GM12878 (cell line): Measurements from ENCODE around the gene EIF2S1. TPM values are rescaled to one million over a fixed set of nuclear protein-coding genes. Genes with fewer than 3 reads are reported as not detected.
A peak's percentile ranks its signal among the peaks of the same experiment; 100 is the strongest.

Source experiments
- ATAC-seq: fragments of 200-7000 bp; cut with Tn5 transposase; 3 replicates; pipeline ENCODE4 v1.9.1; 2020; ENCODE audit warnings: mild to moderate bottlenecking, moderate library complexity
- BruUV-seq: library from RNA; stranded (reverse); fragments of 400-500 nt; replicated peaks from 2 replicates; lab custom pipeline; 2021; lab: Mats Ljungman, UMichigan
- CTCF ChIA-PET: fragments of 300-600 bp; sonication (Branson Sonifier 250); formaldehyde crosslinking; extraction: SDS; loops from one replicate; lab custom pipeline; 2021; ENCODE audit warnings: inconsistent platforms; lab: Yijun Ruan, JAX
- POLR2A ChIA-PET: fragments of 350-600 bp; formaldehyde crosslinking; extraction: SDS; loops from one replicate; lab custom pipeline; 2021; ENCODE audit warnings: inconsistent platforms; lab: Charles Lee
- RAD21 ChIA-PET: fragments of 300-600 bp; sonication (Branson Sonifier 250); formaldehyde crosslinking; loops from one replicate; lab custom pipeline; 2023; ENCODE audit warnings: antibody characterized with exemption; ENCODE audit not compliant: unreplicated experiment; lab: Charles Lee
- SMC1A ChIA-PET: fragments of 300-600 bp; sonication (Branson Sonifier 250); formaldehyde crosslinking; loops from one replicate; lab custom pipeline; 2023; ENCODE audit not compliant: unreplicated experiment, uncharacterized antibody; lab: Charles Lee
- DNase-seq: peaks from one replicate; pipeline ENCODE4 v3.0.0-alpha.2; 2011; ENCODE audit warnings: low read depth, low spot score
- FAIRE-seq: peaks from 3 replicates; lab custom pipeline; 2011; peaks lifted over from hg19 to GRCh38; lab: Jason Lieb, UNC
- H2AFZ ChIP-seq: 2 replicates; pipeline ENCODE4 v1.6.0; 2011; ENCODE audit warnings: low read depth, low read length, control low read depth; ENCODE audit not compliant: control insufficient read depth
- H3K27ac ChIP-seq: 2 replicates; pipeline ENCODE4 v1.5.1; 2011; ENCODE audit warnings: control low read depth; ENCODE audit not compliant: control insufficient read depth, insufficient read depth
- H3K27me3 ChIP-seq, 2 experiments: replicated peaks in 1 of 2; 2 replicates each; pipeline versions ENCODE4 v1.6.0 to v1.6.1; 2011; ENCODE audit warnings: low read length in 1 of 2; ENCODE audit not compliant: control insufficient read depth in 2 of 2, insufficient read depth in 2 of 2
- H3K36me3 ChIP-seq, 2 experiments: 2 replicates each; pipeline ENCODE4 v1.5.1; 2011; ENCODE audit warnings: low read length in 1 of 2; ENCODE audit not compliant: control insufficient read depth in 2 of 2, insufficient read depth in 2 of 2
- H3K4me1 ChIP-seq: 2 replicates; pipeline ENCODE4 v1.6.1; 2011; ENCODE audit warnings: mild to moderate bottlenecking, low read length, moderate library complexity, mixed read lengths; ENCODE audit not compliant: control insufficient read depth, insufficient read depth
- H3K4me2 ChIP-seq: 2 replicates; pipeline ENCODE4 v1.6.0; 2011; ENCODE audit warnings: control low read depth; ENCODE audit not compliant: control insufficient read depth, insufficient read depth
- H3K4me3 ChIP-seq: fragments of 200-600 bp; sonication (generic); 2 replicates; pipeline ENCODE4 v1.5.1; 2016
- H3K79me2 ChIP-seq: 2 replicates; pipeline ENCODE4 v1.6.0; 2011; ENCODE audit warnings: low read length; ENCODE audit not compliant: control insufficient read depth, insufficient read depth
- H3K9ac ChIP-seq: 2 replicates; pipeline ENCODE4 v1.8.0; 2011; ENCODE audit warnings: low read length, control low read depth, mixed read lengths; ENCODE audit not compliant: control insufficient read depth, insufficient read depth
- H3K9me3 ChIP-seq: replicated peaks from 3 replicates; pipeline ENCODE4 v1.5.1; 2011; ENCODE audit warnings: mild to moderate bottlenecking, low read length; ENCODE audit not compliant: control insufficient read depth, insufficient read depth
- H4K20me1 ChIP-seq: 2 replicates; pipeline ENCODE4 v1.6.0; 2011; ENCODE audit not compliant: control insufficient read depth, insufficient read depth
- CHD1 ChIP-seq: IDR thresholded peaks from 2 replicates; pipeline ENCODE4 v1.6.1; 2012; ENCODE audit warnings: low read depth, low read length, improper control_type of control experiment
- ESRRA ChIP-seq: IDR thresholded peaks from 2 replicates; pipeline ENCODE4 v1.6.1; 2012; ENCODE audit warnings: mild to moderate bottlenecking, low read length, improper control_type of control experiment
- ETV6 ChIP-seq, 2 experiments: fragments of 450-650 bp in 1 of 2; IDR thresholded peaks in 1 of 2; conservative IDR thresholded peaks in 1 of 2; 2 replicates each; pipeline ENCODE4 v1.6.1; 2014; ENCODE audit warnings: antibody characterized with exemption in 1 of 2, borderline replicate concordance in 1 of 2, low read depth in 1 of 2, mild to moderate bottlenecking in 1 of 2, moderate library complexity in 1 of 2
- GABPA ChIP-seq: IDR thresholded peaks from 2 replicates; pipeline ENCODE4 v1.6.1; 2014; ENCODE audit warnings: antibody characterized with exemption, low read depth, mild to moderate bottlenecking, inconsistent platforms
- HDAC6 ChIP-seq: fragments of 200-600 bp; sonication (generic); IDR thresholded peaks from one replicate; pipeline ENCODE4 v1.8.0; 2017; ENCODE audit warnings: antibody characterized with exemption; ENCODE audit not compliant: unreplicated experiment
- HDGF ChIP-seq: fragments of 450-650 bp; IDR thresholded peaks from 2 replicates; pipeline ENCODE4 v1.6.1; 2016; ENCODE audit warnings: antibody characterized with exemption
- MTA3 ChIP-seq: IDR thresholded peaks from 2 replicates; pipeline ENCODE4 v1.6.1; 2012; ENCODE audit warnings: low read length, inconsistent platforms, borderline replicate concordance
- NBN ChIP-seq: fragments of 450-650 bp; IDR thresholded peaks from 2 replicates; pipeline ENCODE4 v1.6.1; 2016
- NR2C2 ChIP-seq: IDR thresholded peaks from 2 replicates; pipeline ENCODE4 v1.6.1; 2011; ENCODE audit warnings: borderline replicate concordance, low read depth; ENCODE audit not compliant: control insufficient read depth, insufficient read length
- PBX3 ChIP-seq: IDR thresholded peaks from 2 replicates; pipeline ENCODE4 v1.6.1; 2011; ENCODE audit warnings: mild to moderate bottlenecking, low read depth, low read length, moderate library complexity; ENCODE audit not compliant: insufficient replicate concordance
- RAD51 ChIP-seq: fragments of 450-650 bp; IDR thresholded peaks from 2 replicates; pipeline ENCODE4 v1.6.1; 2016; ENCODE audit warnings: moderate library complexity, mild to moderate bottlenecking, inconsistent platforms
- RCOR1 ChIP-seq: conservative IDR thresholded peaks from 2 replicates; pipeline ENCODE4 v1.6.1; 2012; ENCODE audit warnings: low read depth, low read length, improper control_type of control experiment
- RELA ChIP-seq: fragments of 450-650 bp; IDR thresholded peaks from 2 replicates; pipeline ENCODE4 v1.8.0; 2014; ENCODE audit warnings: borderline replicate concordance; ENCODE audit not compliant: partially characterized antibody
- RUNX3 ChIP-seq: IDR thresholded peaks from 2 replicates; pipeline ENCODE4 v1.6.1; 2012; ENCODE audit warnings: low read length, inconsistent platforms
- SMAD5 ChIP-seq: IDR thresholded peaks from 2 replicates; pipeline ENCODE4 v1.6.1; 2016; ENCODE audit warnings: antibody characterized with exemption, low read depth
- SMC3 ChIP-seq: IDR thresholded peaks from 2 replicates; pipeline ENCODE4 v1.6.1; 2011; ENCODE audit warnings: low read length, improper control_type of control experiment, borderline replicate concordance
- ZBED1 ChIP-seq: IDR thresholded peaks from 2 replicates; pipeline ENCODE4 v1.6.1; 2016; ENCODE audit warnings: borderline replicate concordance
- WGBS: methylation state at CpG from one replicate; pipeline ENCODE4 v1.1.6; 2016; ENCODE audit warnings: low lambda C conversion rate; ENCODE audit not compliant: insufficient replicate concordance, insufficient coverage; ENCODE audit errors: missing lambda C conversion rate; 5-methylcytosine and 5-hydroxymethylcytosine counted together
- in situ Hi-C: fragments of 300-500 bp; cut with MboI; formaldehyde crosslinking; loops from 9 replicates; pipeline ENCODE4 v1.14.3; 2018; ENCODE audit warnings: mixed read lengths
- intact Hi-C: fragments of 100-400 bp; cut with micrococcal nuclease; formaldehyde crosslinking; loops from one replicate; pipeline ENCODE4 v1.14.2; 2022; ENCODE audit not compliant: unreplicated experiment
- polyA plus RNA-seq, 11 experiments: library from polyadenylated mRNA; depleted of rRNA in 4 of 11; unstranded in 6 of 11; stranded (reverse) in 5 of 11; fragments of >200 nt; fragmentation: Nextera tagmentation in 4 of 11; fragmentation: Illumina TruSeq in 1 of 11; extraction: Ambion mirVana in 4 of 11; extraction: Trizol in 1 of 11; gene quantifications; 1 replicate in 1 of 11; 2 replicates in 10 of 11; pipeline versions ENCODE4 v1.2.1 to v1.2.3, GENCODE V29; 2011 to 2016; ENCODE audit warnings: inconsistent platforms in 2 of 11, missing spikeins in 2 of 11, low read depth in 1 of 11
- total RNA-seq, 4 experiments: library from RNA; depleted of rRNA in 3 of 4; stranded (reverse); fragments of >200 nt in 3 of 4; fragmentation: Illumina TruSeq in 1 of 4; extraction: Trizol in 1 of 4; gene quantifications; 2 replicates each; pipeline versions ENCODE4 v1.2.1 to v1.2.3, GENCODE V29; 2013 to 2021
- TF ChIP-seq, protein P1 (sequence below): fragments of 150-350 bp; IDR thresholded peaks from 2 replicates; pipeline ENCODE4 v1.6.1; 2016; ENCODE audit warnings: low read depth, low read length

EIF2S1 gene
- total and polyA plus RNA-seq, 10 of the 15 experiments (the other 5 are each of a cell fraction or from before 2014, with no cell fraction given), result 155 to 563 (median 262) TPM

- TF ChIP-seq HDGF (no peak), ETV6 (conservative IDR thresholded peaks at IDR 0.05 in 1 of 2, IDR thresholded peaks at IDR 0.05 in 1 of 2; ENCODE audit: borderline replicate concordance in 1 of 2, low read depth in 1 of 2) (no peak), RELA (no peak), GABPA (no peak), MTA3 (no peak), RUNX3 (no peak), ESRRA (no peak), SMAD5 (no peak), HDAC6 (no peak), NBN (no peak), RCOR1 (no peak), ZBED1 (no peak), NR2C2 (no peak), CHD1 (no peak), RAD51 (no peak), PBX3 (no peak), SMC3 (no peak)
- TF ChIP-seq, protein P1, sequence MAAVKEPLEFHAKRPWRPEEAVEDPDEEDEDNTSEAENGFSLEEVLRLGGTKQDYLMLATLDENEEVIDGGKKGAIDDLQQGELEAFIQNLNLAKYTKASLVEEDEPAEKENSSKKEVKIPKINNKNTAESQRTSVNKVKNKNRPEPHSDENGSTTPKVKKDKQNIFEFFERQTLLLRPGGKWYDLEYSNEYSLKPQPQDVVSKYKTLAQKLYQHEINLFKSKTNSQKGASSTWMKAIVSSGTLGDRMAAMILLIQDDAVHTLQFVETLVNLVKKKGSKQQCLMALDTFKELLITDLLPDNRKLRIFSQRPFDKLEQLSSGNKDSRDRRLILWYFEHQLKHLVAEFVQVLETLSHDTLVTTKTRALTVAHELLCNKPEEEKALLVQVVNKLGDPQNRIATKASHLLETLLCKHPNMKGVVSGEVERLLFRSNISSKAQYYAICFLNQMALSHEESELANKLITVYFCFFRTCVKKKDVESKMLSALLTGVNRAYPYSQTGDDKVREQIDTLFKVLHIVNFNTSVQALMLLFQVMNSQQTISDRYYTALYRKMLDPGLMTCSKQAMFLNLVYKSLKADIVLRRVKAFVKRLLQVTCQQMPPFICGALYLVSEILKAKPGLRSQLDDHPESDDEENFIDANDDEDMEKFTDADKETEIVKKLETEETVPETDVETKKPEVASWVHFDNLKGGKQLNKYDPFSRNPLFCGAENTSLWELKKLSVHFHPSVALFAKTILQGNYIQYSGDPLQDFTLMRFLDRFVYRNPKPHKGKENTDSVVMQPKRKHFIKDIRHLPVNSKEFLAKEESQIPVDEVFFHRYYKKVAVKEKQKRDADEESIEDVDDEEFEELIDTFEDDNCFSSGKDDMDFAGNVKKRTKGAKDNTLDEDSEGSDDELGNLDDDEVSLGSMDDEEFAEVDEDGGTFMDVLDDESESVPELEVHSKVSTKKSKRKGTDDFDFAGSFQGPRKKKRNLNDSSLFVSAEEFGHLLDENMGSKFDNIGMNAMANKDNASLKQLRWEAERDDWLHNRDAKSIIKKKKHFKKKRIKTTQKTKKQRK, result no peak
- Histone ChIP-seq H3K4me3 (peak overlapping the region; percentile 91), H4K20me1 (no peaks in the 10 kb centered on the region), H3K36me3 (no peaks in the 10 kb centered on the region), H3K9ac (peak overlapping the region; percentile 10), H3K27ac (no peak overlapping the region; the same call in 1 of the 2 replicates), H3K4me1 (peaks cover 4% of the 10 kb centered on the region; the same call in 1 of the 2 replicates), H3K79me2 (peaks cover 51% of the 10 kb centered on the region), H3K4me2 (peak overlapping the region; percentile 45), H2AFZ (no peak overlapping the region), H3K27me3 (no peaks in the 10 kb centered on the region), H3K9me3 (no peaks in the 10 kb centered on the region)
- ChIA-PET CTCF (interaction anchor here (1.0 to 1.7 kb wide), 6 partner anchors 11 to 962 kb away, joined by 3 to 7 read pairs (median 4); no protein-coding TSS in a partner anchor), RAD21 (interaction anchor here (0.7 kb wide), 1 partner anchor 310 kb away, joined by 3 read pairs; no protein-coding TSS in a partner anchor), POLR2A (interaction anchor here (0.5 to 0.9 kb wide), 2 partner anchors 64 to 116 kb away, joined by 3 read pairs; no protein-coding TSS in a partner anchor), SMC1A (interaction anchor here (1.1 to 1.7 kb wide), 4 partner anchors 8 to 21 kb away, joined by 3 to 4 read pairs (median 4); no protein-coding TSS in a partner anchor)
- no TSS peak for BruUV-seq
- DNase-seq (no peak), FAIRE-seq (no peak), ATAC-seq (no peak)
- in situ Hi-C loops (loop anchor here (10.0 kb wide), 1 partner anchor 853 kb away; the partner anchor contains the start of gene GPHN), intact Hi-C loops (no loop called here)
- WGBS, result 19% methylated on average over 4 of the region's 4 CpGs
These were observed 2.8 kb upstream of the EIF2S1 start for GRCh38 chr14:67357186-67357968.
